Measurements from ENCODE around the gene OXT.
"Not testable (repeated sequence)": the region's sequence is repeated elsewhere in the genome, so short reads cannot be mapped to it uniquely, and the experiment has no call there.

DNA sequence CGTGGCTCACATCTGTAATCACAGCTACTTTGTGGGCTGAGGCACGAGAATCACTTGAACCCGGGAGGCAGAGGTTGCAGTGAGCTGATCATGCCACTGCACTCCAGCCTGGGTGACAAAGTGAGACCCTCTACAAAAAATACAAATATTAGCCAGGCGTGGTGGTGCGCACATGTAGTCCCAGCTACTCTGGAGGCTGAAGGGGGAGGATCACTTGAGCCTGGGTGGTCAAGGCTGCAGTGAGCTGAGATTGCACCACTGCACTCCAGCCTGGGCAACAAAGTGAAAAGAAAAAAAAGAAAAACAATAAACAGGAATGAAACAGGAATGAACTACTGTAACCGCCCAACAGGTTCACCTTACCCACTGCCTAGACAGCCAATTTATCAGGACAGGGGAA, 7.3 kb upstream of the OXT start:
- not testable (repeated sequence) for TF ChIP-seq POLR2A (IDR thresholded peaks at IDR 0.05; ENCODE audit: low read depth, low read length); POLR2AphosphoS5 (IDR thresholded peaks at IDR 0.05; ENCODE audit: insufficient read depth, low read depth, low read length)
- TF ChIP-seq, protein P1, sequence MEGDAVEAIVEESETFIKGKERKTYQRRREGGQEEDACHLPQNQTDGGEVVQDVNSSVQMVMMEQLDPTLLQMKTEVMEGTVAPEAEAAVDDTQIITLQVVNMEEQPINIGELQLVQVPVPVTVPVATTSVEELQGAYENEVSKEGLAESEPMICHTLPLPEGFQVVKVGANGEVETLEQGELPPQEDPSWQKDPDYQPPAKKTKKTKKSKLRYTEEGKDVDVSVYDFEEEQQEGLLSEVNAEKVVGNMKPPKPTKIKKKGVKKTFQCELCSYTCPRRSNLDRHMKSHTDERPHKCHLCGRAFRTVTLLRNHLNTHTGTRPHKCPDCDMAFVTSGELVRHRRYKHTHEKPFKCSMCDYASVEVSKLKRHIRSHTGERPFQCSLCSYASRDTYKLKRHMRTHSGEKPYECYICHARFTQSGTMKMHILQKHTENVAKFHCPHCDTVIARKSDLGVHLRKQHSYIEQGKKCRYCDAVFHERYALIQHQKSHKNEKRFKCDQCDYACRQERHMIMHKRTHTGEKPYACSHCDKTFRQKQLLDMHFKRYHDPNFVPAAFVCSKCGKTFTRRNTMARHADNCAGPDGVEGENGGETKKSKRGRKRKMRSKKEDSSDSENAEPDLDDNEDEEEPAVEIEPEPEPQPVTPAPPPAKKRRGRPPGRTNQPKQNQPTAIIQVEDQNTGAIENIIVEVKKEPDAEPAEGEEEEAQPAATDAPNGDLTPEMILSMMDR (IDR thresholded peaks at IDR 0.05; ENCODE audit: extremely low read depth in 1 of 2, insufficient read depth in 1 of 2, low read depth in 1 of 2, low read length in 2 of 2) = not testable (repeated sequence)

All from endothelial cell of umbilical vein (primary cell).